K562 (cell line): Measurements from ENCODE around the gene TNFRSF18.

Source experiments
- CBFA2T3 ChIP-seq: fragments of 450-650 bp; IDR thresholded peaks from 2 replicates; pipeline ENCODE4 v1.6.1; 2017
- CTCF ChIP-seq, 3 experiments: IDR thresholded peaks in 2 of 3; conservative IDR thresholded peaks in 1 of 3; 2 replicates each; pipeline ENCODE4 v1.5.1; 2011 to 2012; ENCODE audit warnings: low read length in 3 of 3, mild to moderate bottlenecking in 3 of 3, control low read depth in 2 of 3, improper control_type of control experiment in 1 of 3, inconsistent platforms in 1 of 3, low read depth in 1 of 3, mixed read lengths in 1 of 3, moderate library complexity in 1 of 3; ENCODE audit not compliant: insufficient read depth in 2 of 3
- E2F1 ChIP-seq: sonication (generic); formaldehyde crosslinking; IDR thresholded peaks from 2 replicates; pipeline ENCODE4 v1.8.1; 2023; ENCODE audit warnings: mild to moderate bottlenecking, missing genetic modification reagents, moderate library complexity
- E2F4 ChIP-seq: sonication (generic); formaldehyde crosslinking; IDR thresholded peaks from 2 replicates; pipeline ENCODE4 v1.8.0; 2022; ENCODE audit warnings: mild to moderate bottlenecking, low read depth, missing genetic modification reagents
- EP300 ChIP-seq: IDR thresholded peaks from 2 replicates; pipeline ENCODE4 v1.6.1; 2012; ENCODE audit warnings: low read length, improper control_type of control experiment
- EZH2 ChIP-seq: IDR thresholded peaks from 2 replicates; pipeline ENCODE4 v1.6.1; 2012; ENCODE audit warnings: low read depth, mild to moderate bottlenecking, inconsistent platforms, low read length, borderline replicate concordance
- NCOR1 ChIP-seq: fragments of 450-650 bp; IDR thresholded peaks from 2 replicates; pipeline ENCODE4 v1.6.1; 2016; ENCODE audit warnings: mild to moderate bottlenecking, moderate library complexity
- RBBP5 ChIP-seq: fragments of 200-600 bp; sonication (generic); IDR thresholded peaks from 2 replicates; pipeline ENCODE4 v1.6.1; 2012; ENCODE audit warnings: borderline replicate concordance, mild to moderate bottlenecking, low read length, control low read depth, inconsistent platforms; ENCODE audit not compliant: insufficient read depth, poor library complexity, severe bottlenecking
- TCF7L2 ChIP-seq: fragments of 150-350 bp; IDR thresholded peaks from 2 replicates; pipeline ENCODE4 v1.6.1; 2016; ENCODE audit warnings: low read depth, mild to moderate bottlenecking, low read length, moderate library complexity
- YBX1 ChIP-seq: fragments of 450-650 bp; IDR thresholded peaks from 2 replicates; pipeline ENCODE4 v1.7.1; 2016; ENCODE audit warnings: mild to moderate bottlenecking

- no peak for TF ChIP-seq EZH2
- TF ChIP-seq E2F4 (CRISPR knock-in tag), result no peak
- TF ChIP-seq NCOR1, result no peak
- TF ChIP-seq CTCF (IDR thresholded peaks at IDR 0.05 in 2 of 3, conservative IDR thresholded peaks at IDR 0.05 in 1 of 3; ENCODE audit: insufficient read depth in 2 of 3, low read depth in 1 of 3, low read length in 3 of 3), result no peak
- TF ChIP-seq YBX1, result no peak
- no peak for TF ChIP-seq RBBP5
- no peak for TF ChIP-seq EP300
- no peak for TF ChIP-seq E2F1
- TF ChIP-seq TCF7L2, result no peak
- TF ChIP-seq CBFA2T3, result no peak
Observed at GRCh38 chr1:1223321-1223720, 16.9 kb upstream of the TNFRSF18 start.
